NCI-H1436 treated with DMSO at 0.1 percent for 48 hours (cell line): ENCODE measurements around the gene NSUN3.

Experiments used
- DNase-seq: peaks from one replicate; lab custom pipeline; 2025; lab: John Stamatoyannopoulos, UW

Gene NSUN3

DNA sequence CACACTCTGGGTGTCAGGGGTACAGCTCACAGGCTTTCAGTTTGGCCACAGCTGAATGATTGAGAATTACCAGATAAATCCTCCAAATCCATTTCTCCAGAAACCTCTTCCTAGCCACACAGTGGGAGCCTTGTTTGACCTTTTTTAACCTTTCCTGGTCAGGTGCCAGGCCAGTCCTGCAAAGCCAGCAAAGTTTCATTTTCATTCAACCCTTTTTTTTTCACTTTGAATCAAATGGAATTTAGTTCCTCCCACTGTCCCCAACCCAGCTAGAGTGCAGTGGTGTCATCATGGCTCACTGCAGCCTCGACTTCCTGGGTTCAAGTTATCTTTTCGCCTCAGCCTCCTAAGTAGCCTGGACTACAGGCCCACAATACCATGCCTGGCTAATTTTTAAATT lies 67.8 kb downstream of the NSUN3 start:
- no peak for DNase-seq

DNA sequence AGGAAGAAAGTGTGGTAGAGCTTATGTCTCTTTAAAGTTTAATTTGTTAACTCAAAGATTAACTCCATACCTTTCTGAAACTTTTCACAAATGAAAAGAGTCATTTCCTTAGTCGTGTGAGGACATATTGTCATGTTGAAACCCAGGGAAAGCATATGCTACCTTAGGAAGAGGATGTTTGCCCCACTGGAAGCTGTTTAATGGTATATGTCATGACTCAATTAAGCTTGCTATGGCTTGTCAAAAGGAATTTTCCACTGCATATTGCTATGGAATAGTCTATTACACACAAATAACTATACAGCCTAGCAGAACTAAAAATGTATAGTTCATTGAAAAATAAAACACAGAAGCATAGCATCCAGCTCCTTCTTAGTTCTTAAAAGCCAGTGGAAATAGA lies 69.9 kb downstream of the NSUN3 start:
- no peak for DNase-seq

- DNase-seq, result no peak
These were observed 73.3 kb downstream of the NSUN3 start for GRCh38 chr3:94136133-94136532.

DNA sequence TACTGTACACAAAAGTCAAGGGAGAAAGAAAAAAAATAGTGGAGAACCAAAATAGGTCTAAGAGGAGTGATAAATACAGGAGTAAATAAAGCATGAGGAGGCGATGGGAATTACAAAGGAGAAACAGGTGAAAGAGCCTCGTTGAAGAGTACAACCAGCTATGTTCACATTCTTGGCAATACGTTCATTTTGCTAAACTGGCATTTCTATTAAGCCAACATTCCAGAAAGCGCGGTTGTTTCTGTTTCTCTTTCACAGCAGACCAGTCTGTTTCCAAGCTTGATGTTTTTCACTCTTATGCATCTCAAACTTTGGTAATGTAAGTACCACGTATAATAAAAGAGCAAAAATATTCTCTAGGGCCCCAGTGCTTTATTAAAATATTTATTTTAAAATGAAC lies 74.5 kb downstream of the NSUN3 start:
- DNase-seq, result no peak

GRCh38 chr3:94146455-94146854 lies 83.6 kb downstream of the NSUN3 start:
- DNase-seq, result no peak

GRCh38 chr3:94147012-94147411 lies 84.2 kb downstream of the NSUN3 start:
- no peak for DNase-seq

GRCh38 chr3:94150113-94150512 lies 87.3 kb downstream of the NSUN3 start:
- no peak for DNase-seq

DNA sequence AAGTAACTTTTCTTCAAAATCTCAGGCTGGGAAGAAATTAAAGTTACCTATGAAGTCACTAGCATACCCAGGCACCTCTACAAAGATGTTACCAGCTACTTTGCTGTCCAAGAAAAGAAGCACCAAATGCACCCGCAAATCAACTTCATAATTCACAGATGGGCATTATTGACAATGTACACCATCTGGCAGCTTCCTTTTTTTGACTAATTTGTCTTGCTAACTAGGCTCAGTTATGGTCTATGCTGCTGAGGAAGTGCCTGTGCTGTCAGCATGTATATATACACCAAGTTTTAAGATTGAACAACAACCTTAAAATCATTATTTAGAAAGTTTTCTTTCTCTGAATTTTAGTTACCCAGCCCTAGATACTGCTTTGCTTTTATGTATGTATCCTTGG lies 93.8 kb downstream of the NSUN3 start:
- no peak for DNase-seq

- DNase-seq, result no peak
These were observed 95.7 kb downstream of the NSUN3 start for GRCh38 chr3:94158512-94158911.

GRCh38 chr3:94159062-94159828 lies 96.4 kb downstream of the NSUN3 start:
- peak; percentile 8 for DNase-seq

GRCh38 chr3:94162700-94163099 lies 99.8 kb downstream of the NSUN3 start:
- no peak for DNase-seq

GRCh38 chr3:94167346-94167745 lies 104.5 kb downstream of the NSUN3 start:
- DNase-seq, result no peak

DNA sequence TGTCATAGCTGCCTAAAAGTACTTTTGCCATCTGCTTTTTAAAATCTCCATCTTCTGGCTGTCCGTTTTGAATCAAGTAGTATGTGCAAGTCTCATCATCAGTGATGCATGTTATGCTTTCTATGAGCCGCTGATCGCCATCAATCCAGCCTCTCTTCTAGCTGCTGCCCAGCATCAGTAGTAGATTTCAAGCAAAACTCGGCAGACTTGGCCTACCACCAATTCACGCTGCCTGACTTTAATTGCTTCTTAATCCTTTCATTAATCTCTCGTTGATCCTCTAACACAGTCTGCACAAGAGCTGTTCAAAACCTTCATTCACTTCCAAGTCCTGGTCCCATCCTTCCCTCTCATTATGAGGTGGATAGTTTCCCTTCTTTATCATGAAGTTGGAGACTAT lies 104.9 kb downstream of the NSUN3 start:
- no peak for DNase-seq

- DNase-seq, result no peak
These were observed 109.1 kb downstream of the NSUN3 start for GRCh38 chr3:94171954-94172353.

- no peak for DNase-seq
These were observed 109.9 kb downstream of the NSUN3 start for GRCh38 chr3:94172695-94173310.

GRCh38 chr3:94173673-94174434 lies 111.0 kb downstream of the NSUN3 start:
- DNase-seq, result no peak

- no peak for DNase-seq
These were observed 112.8 kb downstream of the NSUN3 start for GRCh38 chr3:94175677-94176076.

DNA sequence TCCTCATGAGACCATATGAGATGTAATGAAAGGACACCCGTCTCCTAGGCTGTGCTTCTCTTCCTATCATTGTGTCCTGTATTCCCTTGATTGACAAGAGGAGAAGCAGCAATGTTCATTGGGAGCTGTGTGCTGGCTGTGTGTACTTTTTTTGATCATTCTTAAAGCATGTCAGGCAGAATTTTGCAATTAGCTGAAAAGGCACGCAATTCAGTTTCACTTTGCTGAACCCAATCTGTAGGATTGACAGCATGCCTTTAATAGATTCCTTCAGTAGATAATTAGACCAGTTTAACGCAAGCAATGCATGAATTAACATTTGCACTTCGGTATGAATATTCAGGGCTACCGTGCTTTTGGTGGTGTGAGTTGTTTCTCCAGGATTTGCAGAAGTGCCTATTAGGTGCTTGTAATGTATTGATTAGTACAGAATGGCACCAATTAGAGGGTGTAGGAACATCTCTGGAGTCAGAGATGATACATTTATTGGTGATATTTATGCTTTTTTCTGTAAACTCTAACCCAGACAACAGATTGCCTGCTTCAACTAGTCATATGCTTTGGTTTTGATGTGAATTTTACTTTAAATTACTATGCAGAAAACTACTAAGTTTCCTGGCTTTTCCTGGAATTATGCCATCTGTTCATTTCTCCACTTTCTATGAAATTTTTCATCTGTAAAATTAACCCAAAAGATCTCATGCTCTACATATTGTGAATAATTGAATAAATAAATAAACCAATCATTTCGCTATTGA lies 114.3 kb downstream of the NSUN3 start:
- no peak for DNase-seq
